GM12865 (cell line): ENCODE measurements around the gene ROR2.
A peak's percentile ranks its signal among the peaks of the same experiment; 100 is the strongest.

ENCODE experiments used
- DNase-seq: peaks from one replicate; pipeline ENCODE4 v3.0.0; 2010; ENCODE audit warnings: low read depth
- H3K4me3 ChIP-seq: 2 replicates; pipeline ENCODE4 v1.5.1; 2011; ENCODE audit warnings: mild to moderate bottlenecking, low read depth, low read length, control low read depth
- CTCF ChIP-seq: IDR thresholded peaks from 2 replicates; pipeline ENCODE4 v1.5.1; 2011; ENCODE audit warnings: low read length, control low read depth, low read depth, inconsistent platforms; ENCODE audit not compliant: insufficient read depth; ENCODE audit errors: missing control alignments

Gene ROR2

GRCh38 chr9:91884696-91885687 is 65.0 kb downstream of the ROR2 start:
- TF ChIP-seq CTCF: no peak
- no peak for DNase-seq
- no peak overlapping the region for H3K4me3 ChIP-seq

GRCh38 chr9:91884153-91884552 is 65.9 kb downstream of the ROR2 start:
- no peak for DNase-seq
- no peak overlapping the region for H3K4me3 ChIP-seq
- no peak for TF ChIP-seq CTCF

GRCh38 chr9:91883503-91883902 is 66.5 kb downstream of the ROR2 start:
- TF ChIP-seq CTCF: no peak
- no peak overlapping the region for H3K4me3 ChIP-seq
- no peak for DNase-seq

- DNase-seq: no peak
- peak; percentile 12 for TF ChIP-seq CTCF
- no peak overlapping the region for H3K4me3 ChIP-seq
Measured at GRCh38 chr9:91882627-91883026, 67.4 kb downstream of the ROR2 start.

GRCh38 chr9:91880378-91880972 is 69.6 kb downstream of the ROR2 start:
- H3K4me3 ChIP-seq: no peak overlapping the region
- DNase-seq: no peak
- TF ChIP-seq CTCF: no peak

GRCh38 chr9:91879231-91879630 is 70.8 kb downstream of the ROR2 start:
- no peak for TF ChIP-seq CTCF
- H3K4me3 ChIP-seq: no peak overlapping the region
- DNase-seq: no peak

GRCh38 chr9:91873637-91874051 is 76.4 kb downstream of the ROR2 start:
- TF ChIP-seq CTCF: no peak
- no peak overlapping the region for H3K4me3 ChIP-seq
- DNase-seq: no peak
